GM12892 (cell line): ENCODE data around the gene WDR70.

Experiments used
- POLR2A ChIP-seq: IDR thresholded peaks from 2 replicates; pipeline ENCODE4 v1.6.1; 2011; ENCODE audit warnings: low read depth, low read length, control low read depth
- POLR2AphosphoS5 ChIP-seq: IDR thresholded peaks from 2 replicates; pipeline ENCODE4 v1.6.1; 2011; ENCODE audit warnings: low read depth, low read length, control low read depth

DNA sequence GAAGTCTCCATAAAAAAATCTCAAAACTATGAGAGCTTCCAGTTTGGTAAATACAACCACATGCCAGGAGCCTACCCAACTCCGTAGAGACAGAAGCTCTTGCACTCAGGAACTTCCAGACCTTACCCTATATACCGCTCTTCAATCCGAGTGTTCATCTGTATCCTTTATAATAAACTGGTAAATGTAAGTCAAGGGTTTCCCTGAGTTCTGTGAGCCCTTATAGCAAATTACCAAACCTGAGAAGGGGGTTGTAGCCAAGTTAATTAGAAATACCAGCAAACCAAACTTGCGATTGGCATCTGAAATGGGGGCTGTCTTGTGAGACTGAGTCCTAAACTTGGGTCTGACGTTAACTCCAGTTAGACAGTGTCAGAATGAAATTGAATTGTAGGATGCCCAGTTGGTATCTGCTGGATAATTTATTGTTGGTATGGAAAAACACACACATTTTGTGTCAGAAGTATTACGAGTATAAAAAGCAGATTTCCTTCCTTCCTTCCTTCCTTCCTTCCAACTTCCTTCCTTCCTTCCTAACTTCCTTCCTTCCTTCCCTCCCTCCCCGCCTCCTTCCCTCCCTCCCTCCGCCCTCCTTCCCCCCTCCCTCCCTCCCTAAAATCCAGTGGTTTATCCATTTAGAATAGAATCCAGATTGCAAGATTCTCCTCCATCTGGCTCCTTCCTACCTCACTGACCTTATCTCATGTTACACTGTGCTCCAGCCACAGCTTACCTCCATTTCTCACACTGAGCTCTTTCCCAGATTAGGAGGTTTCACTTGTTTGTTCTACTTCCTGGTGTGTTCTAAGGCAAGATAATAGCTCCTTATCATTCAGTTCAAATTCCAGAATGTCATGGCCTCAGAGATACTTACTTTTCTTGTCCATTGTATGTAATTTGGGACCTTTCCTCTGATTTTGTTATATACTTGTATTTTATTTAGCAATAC is 196.7 kb downstream of the WDR70 start:
- TF ChIP-seq POLR2A (no peak), POLR2AphosphoS5 (no peak)
